Panc1 (cell line): ENCODE data around the gene ALDH18A1. TPM values are rescaled to one million over a fixed set of nuclear protein-coding genes. Genes with fewer than 3 reads are reported as not detected.

ENCODE experiments used
- ATAC-seq: fragments of 200-7000 bp; cut with Tn5 transposase; 2 replicates; pipeline ENCODE4 v1.9.1; 2020; ENCODE audit warnings: mild to moderate bottlenecking, moderate library complexity
- BruUV-seq: library from RNA; stranded (reverse); fragments of 400-500 nt; replicated peaks from 2 replicates; lab custom pipeline; 2021; lab: Mats Ljungman, UMichigan
- CTCF ChIA-PET: fragments of 300-600 bp; sonication (Branson Sonifier 250); formaldehyde crosslinking; loops from one replicate; lab custom pipeline; 2022; ENCODE audit warnings: antibody characterized with exemption; lab: Charles Lee
- POLR2A ChIA-PET: fragments of 300-600 bp; sonication (Branson Sonifier 250); formaldehyde crosslinking; loops from one replicate; lab custom pipeline; 2022; ENCODE audit warnings: antibody characterized with exemption; lab: Charles Lee
- DNase-seq: peaks from one replicate; pipeline ENCODE4 v3.0.0-alpha.2; 2010; ENCODE audit warnings: low read depth, low spot score
- H3K27ac ChIP-seq: 2 replicates; pipeline ENCODE4 v1.5.1; 2011; ENCODE audit warnings: mild to moderate bottlenecking, low read length, inconsistent platforms
- H3K27me3 ChIP-seq: fragments of 200-500 bp; sonication (Bioruptor generic); 2 replicates; pipeline ENCODE4 v1.6.0; 2014; ENCODE audit warnings: low read length, inconsistent platforms; ENCODE audit not compliant: control insufficient read depth, insufficient read depth
- H3K36me3 ChIP-seq: fragments of 200-500 bp; sonication (Bioruptor generic); 2 replicates; pipeline ENCODE4 v1.5.1; 2014; ENCODE audit warnings: inconsistent platforms, mild to moderate bottlenecking, low read length, moderate library complexity; ENCODE audit not compliant: control insufficient read depth, insufficient read depth
- H3K4me1 ChIP-seq: 2 replicates; pipeline ENCODE4 v1.5.1; 2011; ENCODE audit warnings: inconsistent platforms, mild to moderate bottlenecking, low read length, moderate library complexity; ENCODE audit not compliant: control insufficient read depth, insufficient read depth
- H3K4me3 ChIP-seq, 2 experiments: 2 replicates each; pipeline ENCODE4 v1.5.1; 2011 to 2012; ENCODE audit warnings: low read depth in 2 of 2, low read length in 2 of 2, mild to moderate bottlenecking in 2 of 2, inconsistent platforms in 1 of 2, moderate library complexity in 1 of 2
- H3K9me3 ChIP-seq: fragments of 200-500 bp; sonication (Bioruptor generic); 2 replicates; pipeline ENCODE4 v1.5.1; 2014; ENCODE audit warnings: low read depth, mild to moderate bottlenecking, inconsistent platforms, low read length, moderate library complexity; ENCODE audit not compliant: control insufficient read depth, insufficient read depth
- POLR2AphosphoS5 ChIP-seq: IDR thresholded peaks from 2 replicates; pipeline ENCODE4 v1.6.1; 2012; ENCODE audit warnings: mild to moderate bottlenecking, low read depth, low read length, moderate library complexity
- REST ChIP-seq, 2 experiments: IDR thresholded peaks; 2 replicates each; pipeline ENCODE4 v1.6.1; 2011 to 2012; ENCODE audit warnings: low read depth in 2 of 2, control low read depth in 1 of 2, low read length in 1 of 2, mild to moderate bottlenecking in 1 of 2, moderate library complexity in 1 of 2; ENCODE audit not compliant: insufficient read depth in 1 of 2
- SIN3A ChIP-seq: IDR thresholded peaks from 2 replicates; pipeline ENCODE4 v1.6.1; 2012; ENCODE audit warnings: low read depth, mild to moderate bottlenecking, low read length, moderate library complexity, borderline replicate concordance; ENCODE audit not compliant: insufficient read depth
- TCF7L2 ChIP-seq: IDR thresholded peaks from 2 replicates; pipeline ENCODE4 v1.6.1; 2011; ENCODE audit warnings: mild to moderate bottlenecking, low read depth, low read length, inconsistent platforms
- in situ Hi-C: cut with HindIII; loops from 2 replicates; pipeline ENCODE4 v1.10.0; 2016; ENCODE audit warnings: low sequenced_read_pairs, low pct_unique_long_range_greater_than_20kb
- intact Hi-C: fragments of 100-400 bp; cut with micrococcal nuclease; formaldehyde crosslinking; loops from one replicate; pipeline ENCODE4 v1.10.0; 2022; ENCODE audit not compliant: unreplicated experiment
- total RNA-seq: library from RNA; stranded (reverse); gene quantifications from one replicate; pipeline ENCODE4 v1.2.1, GENCODE V29; 2021; ENCODE audit not compliant: unreplicated experiment
- TF ChIP-seq, protein P1 (sequence below): fragments of 450-650 bp; IDR thresholded peaks from 2 replicates; pipeline ENCODE4 v1.5.1; 2017; ENCODE audit warnings: mild to moderate bottlenecking

Gene ALDH18A1
- total RNA-seq, 1 experiment from 2014 or later, result 68.0 TPM

DNA sequence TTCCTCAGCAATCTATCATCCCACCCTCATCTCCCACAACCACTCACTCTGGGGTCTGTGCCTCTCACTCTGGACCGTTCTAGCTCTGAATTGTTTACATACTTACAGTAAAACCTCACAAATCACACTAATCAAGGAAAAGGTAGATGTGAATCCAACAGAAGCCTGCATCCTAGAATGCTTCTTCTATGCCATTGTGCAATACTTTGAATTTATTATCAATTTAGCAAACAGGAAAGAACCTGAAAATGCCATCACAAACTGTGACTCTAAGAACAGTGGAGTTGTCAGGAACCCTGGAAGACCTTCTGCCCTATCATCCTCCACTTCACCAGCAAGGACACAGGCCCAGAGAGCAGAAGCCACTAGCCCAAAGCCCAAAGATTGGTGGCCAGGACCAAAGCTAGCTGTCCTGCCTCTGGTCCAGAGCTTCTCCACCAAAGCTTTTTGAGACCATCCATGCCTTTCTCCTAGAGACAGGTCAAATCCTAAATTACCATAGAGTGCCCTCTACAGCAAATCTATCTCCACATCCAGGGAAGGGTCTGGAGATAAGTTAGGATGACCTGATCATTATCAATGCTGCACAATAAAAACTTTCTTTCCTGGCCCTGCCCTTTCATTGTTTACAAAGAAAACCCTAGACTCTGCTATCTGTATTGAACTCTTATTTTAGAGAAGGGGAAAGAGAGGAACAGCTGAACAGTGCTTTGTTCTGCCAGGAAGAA, 97.8 kb downstream of the ALDH18A1 start:
- TF ChIP-seq, protein P1, sequence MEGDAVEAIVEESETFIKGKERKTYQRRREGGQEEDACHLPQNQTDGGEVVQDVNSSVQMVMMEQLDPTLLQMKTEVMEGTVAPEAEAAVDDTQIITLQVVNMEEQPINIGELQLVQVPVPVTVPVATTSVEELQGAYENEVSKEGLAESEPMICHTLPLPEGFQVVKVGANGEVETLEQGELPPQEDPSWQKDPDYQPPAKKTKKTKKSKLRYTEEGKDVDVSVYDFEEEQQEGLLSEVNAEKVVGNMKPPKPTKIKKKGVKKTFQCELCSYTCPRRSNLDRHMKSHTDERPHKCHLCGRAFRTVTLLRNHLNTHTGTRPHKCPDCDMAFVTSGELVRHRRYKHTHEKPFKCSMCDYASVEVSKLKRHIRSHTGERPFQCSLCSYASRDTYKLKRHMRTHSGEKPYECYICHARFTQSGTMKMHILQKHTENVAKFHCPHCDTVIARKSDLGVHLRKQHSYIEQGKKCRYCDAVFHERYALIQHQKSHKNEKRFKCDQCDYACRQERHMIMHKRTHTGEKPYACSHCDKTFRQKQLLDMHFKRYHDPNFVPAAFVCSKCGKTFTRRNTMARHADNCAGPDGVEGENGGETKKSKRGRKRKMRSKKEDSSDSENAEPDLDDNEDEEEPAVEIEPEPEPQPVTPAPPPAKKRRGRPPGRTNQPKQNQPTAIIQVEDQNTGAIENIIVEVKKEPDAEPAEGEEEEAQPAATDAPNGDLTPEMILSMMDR, result no peak
- TF ChIP-seq TCF7L2 (no peak), POLR2AphosphoS5 (no peak), REST (IDR thresholded peaks at IDR 0.05; ENCODE audit: insufficient read depth in 1 of 2, low read depth in 2 of 2, low read length in 1 of 2) (no peak), SIN3A (no peak)
- no peak for ATAC-seq
- no peaks in the 10 kb centered on the region for H3K27me3 ChIP-seq
- peaks cover 22% of the 10 kb centered on the region for H3K4me1 ChIP-seq
- no peaks in the 10 kb centered on the region for H3K9me3 ChIP-seq
- POLR2A ChIA-PET, result no interaction called here
- BruUV-seq, result no TSS peak
- H3K4me3 ChIP-seq, result peak overlapping the region in 1 of 2 experiments; percentile 13; a peak in 2 of 4 replicates
- no peak for DNase-seq
- intact Hi-C loops, result no loop called here
- CTCF ChIA-PET, result no interaction called here
- peak overlapping the region; percentile 10; the same call in 1 of the 2 replicates for H3K27ac ChIP-seq
- H3K36me3 ChIP-seq, result no peaks in the 10 kb centered on the region
- in situ Hi-C loops, result no loop called here

GRCh38 chr10:95556994-95557767, 99.3 kb downstream of the ALDH18A1 start:
- no peak for DNase-seq
- no peak for ATAC-seq
- TF ChIP-seq SIN3A (no peak), TCF7L2 (no peak)
- TF ChIP-seq, protein P1, result no peak
- Histone ChIP-seq H3K9me3 (no peaks in the 10 kb centered on the region), H3K27ac (peak overlapping the region; percentile 25; the same call in 1 of the 2 replicates), H3K36me3 (no peaks in the 10 kb centered on the region), H3K4me3 (no peak overlapping the region), H3K4me1 (peaks cover 22% of the 10 kb centered on the region), H3K27me3 (no peaks in the 10 kb centered on the region)
- POLR2A ChIA-PET, result interaction anchor here (0.6 kb wide), 1 partner anchor 805 kb away, joined by 4 read pairs; no protein-coding TSS in a partner anchor
- in situ Hi-C loops, result no loop called here
- intact Hi-C loops, result no loop called here
- CTCF ChIA-PET, result interaction anchor here (0.6 kb wide), 1 partner anchor 42 kb away, joined by 9 read pairs; no protein-coding TSS in a partner anchor
- no TSS peak for BruUV-seq

Other genes with a start within 250 kb of the ALDH18A1 start
- gene SORBS1, start 95.3 kb downstream of the ALDH18A1 start, total RNA-seq, result 29.4 TPM
- gene TCTN3, start 37.2 kb upstream of the ALDH18A1 start, total RNA-seq, result 56.6 TPM
- gene ENTPD1, start 99.5 kb upstream of the ALDH18A1 start, total RNA-seq, result 0.31 TPM